Measurements from ENCODE around the gene RNF152.
"Not testable (repeated sequence)": the region's sequence is repeated elsewhere in the genome, so short reads cannot be mapped to it uniquely, and the experiment has no call there.

RNF152 gene

GRCh38 chr18:61808286-61808685 is 84.5 kb downstream of the RNF152 start:
- DNase-seq: no peak

- no peak for DNase-seq
Observed at GRCh38 chr18:61803393-61803792, 89.4 kb downstream of the RNF152 start.

GRCh38 chr18:61797696-61798590 is 94.9 kb downstream of the RNF152 start:
- no peak for DNase-seq

- no peak for DNase-seq
Observed at GRCh38 chr18:61791031-61791430, 101.8 kb downstream of the RNF152 start.

GRCh38 chr18:61787011-61787670 is 105.7 kb downstream of the RNF152 start:
- not testable (repeated sequence) for DNase-seq

GRCh38 chr18:61785588-61785987 is 107.2 kb downstream of the RNF152 start:
- no peak for DNase-seq

- no peak for DNase-seq
Observed at GRCh38 chr18:61784834-61785233, 108.0 kb downstream of the RNF152 start.

- no peak for DNase-seq
Observed at GRCh38 chr18:61782545-61782944, 110.3 kb downstream of the RNF152 start.

- not testable (repeated sequence) for DNase-seq
Observed at GRCh38 chr18:61776201-61776600, 116.6 kb downstream of the RNF152 start.

- DNase-seq: no peak
Observed at GRCh38 chr18:61774846-61775245, 118.0 kb downstream of the RNF152 start.

GRCh38 chr18:61772293-61772848 is 120.4 kb downstream of the RNF152 start:
- DNase-seq: no peak

- DNase-seq: no peak
Observed at GRCh38 chr18:61771861-61772260, 120.9 kb downstream of the RNF152 start.

GRCh38 chr18:61770279-61770678 is 122.5 kb downstream of the RNF152 start:
- DNase-seq: no peak

- no peak for DNase-seq
Observed at GRCh38 chr18:61766266-61766884, 126.4 kb downstream of the RNF152 start.

GRCh38 chr18:61765097-61765496 is 127.7 kb downstream of the RNF152 start:
- no peak for DNase-seq

- DNase-seq: no peak
Observed at GRCh38 chr18:61764381-61764780, 128.4 kb downstream of the RNF152 start.

- DNase-seq: no peak
Observed at GRCh38 chr18:61761875-61762274, 130.9 kb downstream of the RNF152 start.

Data from right hindlimb (tissue), 1 donor.